Ammon's horn (tissue), 1 donor: ENCODE measurements around the gene MYEOV.
A peak's percentile ranks its signal among the peaks of the same experiment; 100 is the strongest.

ENCODE experiments used
- DNase-seq: peaks from one replicate; pipeline ENCODE4 v3.0.0-alpha.2; 2016; ENCODE audit warnings: low spot score

Gene MYEOV

DNA sequence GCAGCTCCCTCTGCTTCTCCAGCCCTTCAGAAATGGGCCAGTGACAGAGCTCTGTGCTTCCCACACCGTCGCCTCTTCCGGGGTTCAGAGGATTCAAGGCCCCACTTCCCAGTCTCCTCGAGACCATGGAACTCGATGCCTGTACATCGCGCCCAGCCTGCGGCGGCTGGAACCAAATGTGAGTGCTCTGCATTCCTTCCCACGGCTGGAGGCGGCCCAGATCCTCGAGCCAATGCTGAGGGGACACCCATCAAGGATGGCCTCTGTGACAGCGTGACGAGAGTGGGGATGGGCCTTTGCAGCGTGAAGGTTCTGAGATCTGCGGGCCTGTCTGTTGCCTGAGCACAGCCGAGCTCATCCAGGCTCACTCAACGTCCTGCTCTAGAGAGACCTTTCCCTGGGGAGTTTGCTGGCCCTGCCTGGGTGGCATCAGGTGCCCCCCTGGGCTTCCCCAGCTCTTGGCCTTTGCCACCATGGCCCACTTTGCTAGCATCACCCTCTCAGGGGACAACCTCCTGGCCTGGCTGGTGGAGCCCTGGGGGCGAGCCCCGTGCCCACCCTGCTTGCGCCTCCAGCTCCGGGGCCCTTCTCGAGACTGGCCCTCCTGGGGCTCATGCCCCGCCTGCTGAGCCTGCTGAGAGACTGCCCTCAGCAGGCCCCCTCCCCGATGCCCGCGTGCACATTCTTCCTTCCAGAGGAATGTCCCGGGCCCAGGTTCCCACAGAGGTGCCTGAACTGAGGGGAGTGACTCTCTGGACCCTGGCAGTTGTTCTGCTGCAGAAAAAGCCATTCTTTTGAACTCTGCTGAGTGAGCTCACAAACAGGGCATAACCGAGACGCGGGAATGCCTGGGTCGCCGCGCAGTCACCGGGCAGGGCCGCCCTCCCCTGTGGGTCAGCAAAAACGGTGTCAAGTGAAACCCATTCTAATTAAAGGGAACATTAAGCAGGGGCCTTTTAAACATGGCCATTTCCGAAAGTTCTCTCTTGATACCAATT is 7.3 kb upstream of the MYEOV start:
- no peak for DNase-seq

DNA sequence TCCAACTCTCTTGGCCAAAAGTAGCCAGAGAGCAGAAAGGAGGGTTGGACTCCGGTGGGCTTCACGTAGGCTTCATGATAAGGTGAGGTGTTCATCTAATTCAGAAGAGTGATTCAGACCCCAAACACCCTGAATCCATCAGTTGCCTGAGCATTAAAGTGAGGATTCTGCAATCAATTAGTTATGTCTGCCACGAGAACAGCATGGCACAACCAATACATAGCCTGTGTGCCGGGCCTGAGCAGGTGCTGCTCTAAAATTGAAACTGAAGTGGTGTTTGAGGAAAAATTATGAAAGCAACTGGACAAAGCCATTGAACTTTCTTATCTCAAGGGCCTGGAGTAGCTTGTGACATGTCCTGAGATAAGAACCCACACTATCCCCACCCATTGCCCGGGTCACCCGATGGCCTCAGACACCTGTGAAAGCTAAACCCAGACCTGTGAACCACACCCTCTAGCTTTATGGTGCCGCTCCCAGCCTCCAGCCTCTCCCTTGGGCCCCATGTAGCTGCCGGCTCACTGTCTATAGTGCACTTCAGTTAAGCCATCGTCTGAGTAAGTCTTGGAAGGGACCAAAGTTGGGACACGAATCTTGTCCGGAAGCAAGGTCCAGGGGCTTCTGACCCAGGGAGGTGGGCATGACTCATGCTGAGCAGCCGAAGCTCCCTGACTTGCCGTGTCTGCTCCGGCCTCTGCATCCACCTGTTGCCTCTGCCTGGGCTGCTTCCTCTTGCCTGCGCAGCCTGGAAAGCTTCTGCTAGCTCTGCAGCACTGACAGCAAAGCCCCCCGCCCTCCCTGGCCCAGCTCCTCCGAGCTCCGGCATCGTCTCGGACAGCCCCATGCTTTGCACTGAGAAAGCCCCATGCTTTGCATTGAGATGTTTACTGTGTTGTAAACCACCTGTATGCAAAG is 5.7 kb upstream of the MYEOV start:
- no peak for DNase-seq

DNA sequence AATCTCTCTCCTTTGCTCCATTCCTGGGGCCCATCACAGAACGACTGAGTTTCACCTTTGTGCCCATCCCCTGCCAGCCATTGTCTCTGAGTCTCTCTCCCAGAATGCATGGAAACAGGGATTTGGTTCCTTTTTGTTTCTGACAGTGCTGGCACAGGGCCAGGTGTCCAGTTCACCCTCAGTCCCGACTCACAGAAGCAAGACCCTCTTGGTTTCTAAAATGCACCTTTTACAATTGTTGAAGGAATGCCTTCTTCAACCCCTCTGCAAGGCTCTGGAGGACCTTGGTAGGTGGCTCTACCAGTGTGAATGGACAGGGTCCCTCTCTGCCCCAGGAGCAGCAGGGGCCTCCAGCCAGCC is 5.1 kb upstream of the MYEOV start:
- no peak for DNase-seq

DNA sequence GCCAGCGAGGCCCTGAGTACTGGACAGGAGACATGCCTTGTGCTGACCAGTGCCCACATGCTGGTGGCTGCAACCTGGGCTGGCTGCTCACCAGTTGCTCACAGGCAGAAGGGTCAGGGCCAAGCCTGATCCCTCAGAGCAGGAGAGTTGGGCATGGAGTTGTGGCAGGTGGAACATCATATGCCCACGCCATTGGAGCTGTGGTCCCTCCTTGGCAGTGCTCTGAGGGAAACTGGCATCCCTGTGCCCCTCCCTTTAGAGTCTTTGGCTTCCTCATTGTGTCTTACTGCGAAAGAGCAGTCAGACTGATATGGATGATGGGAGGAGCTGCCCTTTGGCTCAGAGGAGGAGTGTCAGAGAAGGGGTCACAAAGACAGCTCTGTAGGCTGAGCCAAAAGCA is 3.1 kb upstream of the MYEOV start:
- no peak for DNase-seq

DNA sequence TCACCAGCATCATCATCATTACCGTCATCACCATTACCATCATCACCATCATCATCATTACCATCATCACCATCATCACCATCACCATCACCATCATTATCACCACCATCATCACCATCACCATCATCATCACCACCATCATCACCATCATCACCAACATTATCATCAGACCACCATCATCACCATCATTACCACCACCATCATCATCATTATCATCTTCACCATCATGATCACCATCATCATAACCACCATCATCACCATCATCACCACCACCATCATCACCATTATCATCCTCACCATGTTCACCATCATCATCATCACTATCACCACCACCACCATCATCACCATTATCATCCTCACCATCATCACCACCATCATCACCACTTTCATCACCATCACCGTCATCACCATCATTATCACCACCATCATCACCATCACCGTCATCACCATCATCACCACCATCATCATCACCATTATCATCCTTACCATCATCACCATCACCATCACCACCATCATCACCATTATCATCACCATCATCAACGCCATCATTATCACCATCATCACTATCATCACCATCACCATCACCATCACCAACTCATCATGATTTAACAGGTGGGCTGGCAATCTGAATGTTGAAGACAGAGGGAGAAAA is 2.4 kb upstream of the MYEOV start:
- DNase-seq: no peak

DNA sequence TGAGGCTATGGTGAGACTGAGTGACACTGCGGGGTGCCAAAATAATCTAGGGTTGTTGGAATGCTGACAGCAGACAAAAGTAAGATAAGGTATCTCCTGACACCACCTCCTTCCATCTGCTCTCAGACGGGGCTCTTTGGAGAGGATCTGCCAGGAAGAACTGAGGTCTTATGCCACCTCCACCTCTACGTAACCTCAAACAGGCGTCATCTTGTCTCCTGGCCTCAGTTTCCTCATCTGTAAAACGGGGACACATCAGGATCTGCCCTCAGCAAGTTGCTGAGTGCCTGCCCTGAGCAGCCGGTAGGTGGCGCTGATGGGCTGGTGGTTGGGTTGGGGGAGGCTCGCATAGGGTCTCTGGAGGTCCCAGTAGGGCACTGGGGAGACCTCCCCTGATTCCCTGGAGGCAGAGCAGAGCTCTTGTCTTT is 1.7 kb upstream of the MYEOV start:
- no peak for DNase-seq

DNA sequence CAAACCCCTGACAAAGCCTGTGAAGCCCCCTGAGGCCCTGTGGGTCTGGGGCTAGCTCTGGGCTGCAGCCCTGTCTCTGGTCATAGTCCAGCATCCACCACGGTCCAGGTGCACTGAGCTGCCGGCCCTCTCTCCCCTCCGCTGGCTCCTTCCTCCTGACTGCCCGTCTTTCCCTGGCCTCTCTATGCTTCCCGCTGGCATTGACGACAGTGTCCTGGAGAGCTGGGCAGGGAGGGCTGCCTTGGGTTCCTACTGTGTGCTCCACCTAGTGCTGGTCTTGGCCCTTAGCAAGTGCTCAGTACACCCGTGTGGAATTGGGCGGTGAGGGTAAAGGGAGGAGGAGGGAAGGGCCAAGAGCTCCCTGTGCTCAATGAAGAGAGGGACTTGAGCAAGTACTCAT is 868 bp upstream of the MYEOV start:
- no peak for DNase-seq

DNA sequence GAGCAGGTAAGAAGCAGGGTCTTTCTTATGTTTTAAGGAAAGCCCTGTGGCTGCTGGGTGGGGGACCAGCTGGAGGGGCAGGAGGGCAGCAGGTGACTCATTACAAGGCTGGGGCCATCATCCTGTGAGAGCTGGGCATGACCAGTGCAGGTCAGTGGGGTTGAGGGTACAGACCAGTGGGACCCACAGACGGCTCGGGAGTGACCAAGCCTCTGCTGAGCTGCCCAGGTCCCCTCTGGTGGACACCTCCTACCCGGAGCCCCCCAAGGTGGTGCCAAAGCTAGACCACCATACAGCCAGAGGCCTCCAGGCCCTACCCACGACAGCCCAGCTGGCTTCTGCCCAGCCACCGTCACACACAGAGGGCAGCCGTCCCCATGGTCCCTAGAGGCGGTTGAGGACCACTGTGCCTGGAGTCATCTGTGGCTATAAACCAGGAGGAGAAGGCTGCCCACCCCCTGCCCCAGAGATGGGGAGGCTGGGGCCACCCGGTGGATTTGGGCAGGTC is 670 bp downstream of the MYEOV start:
- no peak for DNase-seq

DNA sequence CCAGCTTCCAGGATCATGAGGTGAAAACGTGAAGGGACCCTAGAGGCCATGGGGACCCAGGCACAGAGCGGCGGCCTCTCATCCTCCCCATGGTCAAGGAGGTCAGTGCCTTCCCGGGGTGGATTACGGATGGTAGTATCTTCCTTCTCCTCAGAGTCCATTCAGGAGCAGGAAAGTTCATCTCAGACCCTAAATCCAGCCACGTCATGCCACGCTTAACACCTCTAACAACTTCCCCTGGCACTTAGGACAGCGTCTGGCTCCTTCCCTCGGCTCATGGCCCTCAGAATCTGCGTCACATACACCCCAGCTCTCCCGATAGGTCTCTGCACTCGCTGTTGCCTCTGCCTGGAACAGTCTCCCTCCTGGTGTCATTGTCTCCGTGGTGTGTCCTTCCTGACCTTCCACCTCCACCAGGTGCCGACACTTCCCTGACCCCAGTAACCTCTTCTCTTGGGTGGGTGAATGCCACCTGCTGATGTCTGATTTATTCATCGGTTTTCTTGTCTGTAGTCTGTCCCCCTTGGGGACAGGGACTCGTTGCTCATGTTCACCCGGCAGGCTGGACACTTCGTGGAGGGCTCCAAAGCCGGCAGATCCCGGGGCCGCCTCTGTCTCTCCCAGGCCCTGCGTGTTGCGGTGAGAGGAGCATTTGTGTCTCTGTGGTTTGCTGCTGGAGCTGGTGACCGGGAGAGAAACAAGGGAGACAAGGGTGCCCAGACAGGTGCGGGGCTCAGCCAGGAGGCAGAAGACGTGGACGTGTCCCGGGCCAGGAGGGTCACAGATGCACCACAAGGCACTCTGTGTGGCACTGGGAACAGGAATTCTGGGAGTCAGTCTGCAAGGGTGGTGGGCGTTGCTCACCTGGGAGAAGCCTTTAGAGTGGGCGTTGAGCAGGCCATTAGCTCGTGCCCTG is 1.4 kb downstream of the MYEOV start:
- DNase-seq: no peak

DNA sequence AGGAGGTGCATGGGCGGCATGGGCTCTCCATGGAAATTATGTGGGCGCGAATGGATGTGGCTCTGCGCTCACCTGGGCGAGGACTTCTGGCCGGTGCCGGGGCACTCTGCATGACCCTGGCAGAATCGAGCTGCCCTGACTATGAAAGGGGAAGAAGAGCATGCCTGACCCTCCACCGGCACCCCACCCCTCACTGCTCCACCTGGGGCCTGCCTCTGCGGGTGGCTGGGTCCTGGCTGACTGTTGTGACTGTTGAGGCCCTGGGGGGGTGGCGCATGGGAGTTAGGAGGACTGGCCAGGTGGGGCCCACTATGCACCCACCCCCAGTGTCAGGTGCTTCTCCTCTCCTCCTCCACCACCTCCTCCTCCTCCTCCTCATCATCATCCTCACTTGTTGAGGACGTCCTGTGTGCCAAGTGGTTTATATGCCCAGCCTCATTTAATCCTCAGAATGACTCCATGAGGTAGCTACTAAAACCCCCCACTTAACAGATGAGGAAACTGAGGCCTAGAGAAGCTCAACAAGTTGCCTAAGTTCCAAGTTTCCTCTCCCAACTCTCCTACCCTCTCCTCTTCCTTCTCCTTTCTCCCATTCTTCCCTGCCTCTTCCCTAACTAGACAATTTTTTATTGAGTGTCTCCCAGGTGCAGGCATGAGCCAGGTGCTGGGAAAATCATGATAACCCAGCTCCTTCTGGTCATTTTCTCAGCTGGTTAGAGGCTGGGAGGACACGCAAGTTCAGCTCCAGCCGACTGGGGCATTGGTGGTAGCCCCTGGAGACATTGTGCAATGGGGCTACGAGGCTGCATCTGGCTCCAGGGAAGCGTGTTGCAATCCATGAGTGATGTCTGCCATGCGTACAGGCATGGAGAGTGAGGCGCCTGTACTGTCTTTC is 2.3 kb downstream of the MYEOV start:
- peak; percentile 41 for DNase-seq

DNA sequence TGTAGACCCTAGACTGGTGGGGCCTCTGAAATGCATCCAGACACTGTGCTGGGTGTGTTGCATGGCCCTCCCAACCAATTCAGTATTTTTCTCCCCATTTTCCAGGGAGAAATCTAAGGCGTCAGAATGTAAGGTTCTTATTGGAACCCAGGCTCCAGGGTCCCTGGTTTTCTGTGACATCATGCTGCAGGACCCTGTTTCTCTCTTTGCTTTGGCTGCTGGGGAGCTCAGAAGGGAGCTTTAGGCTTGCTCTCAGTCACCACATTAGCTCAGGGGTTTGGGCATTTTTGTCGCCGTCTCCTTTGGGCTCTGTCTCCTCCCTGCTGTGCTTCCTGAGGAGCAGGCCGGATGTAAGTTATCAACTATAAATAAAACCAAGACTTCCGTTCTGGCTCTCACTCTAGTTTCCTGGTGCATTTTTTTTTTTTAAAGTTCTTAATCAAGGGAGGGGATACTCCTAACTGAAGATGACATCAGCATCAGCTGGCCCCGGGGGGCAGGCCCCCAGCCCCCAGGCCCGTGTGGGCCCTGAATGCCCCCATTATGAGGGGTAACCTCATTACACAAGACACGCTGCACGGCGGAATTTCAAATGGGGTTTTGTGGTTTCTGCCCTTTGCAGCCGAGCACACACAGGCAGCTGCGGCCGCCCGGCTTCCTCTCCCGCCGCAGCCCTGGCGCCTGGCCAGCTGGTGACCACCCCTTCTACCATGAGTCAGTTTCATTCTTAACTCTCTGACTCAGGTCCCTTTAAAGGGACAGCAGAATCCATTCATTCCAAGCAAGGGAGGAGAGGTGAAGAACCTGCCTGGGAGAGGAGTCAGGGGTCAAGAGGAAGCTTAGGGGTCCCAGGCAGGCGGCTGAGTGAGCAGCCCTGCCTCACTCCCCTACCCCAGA is 3.2 kb downstream of the MYEOV start:
- peak; percentile 73 for DNase-seq

DNA sequence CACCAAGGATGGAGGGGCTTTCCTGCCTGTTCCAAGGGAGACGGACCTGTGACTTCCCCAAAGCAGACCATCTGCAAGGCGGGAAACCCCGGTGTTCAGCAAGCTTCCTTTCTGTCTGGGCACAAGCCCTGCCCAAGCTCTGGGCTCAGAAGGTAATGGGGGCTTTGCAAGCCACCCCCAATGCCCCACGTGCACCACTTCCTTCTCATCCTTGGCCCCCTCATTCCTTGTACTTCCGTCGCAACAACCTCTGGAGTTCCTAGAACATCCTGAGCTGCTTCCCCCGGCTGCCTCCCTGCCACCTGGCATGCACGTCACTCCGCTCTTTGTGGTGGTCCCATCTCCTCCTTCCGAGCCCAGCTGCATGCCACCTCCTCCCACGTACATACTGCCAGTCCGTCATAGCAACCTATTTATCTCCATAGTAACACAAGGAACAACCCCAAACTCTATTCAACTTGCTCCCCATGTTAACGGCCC is 3.9 kb downstream of the MYEOV start:
- DNase-seq: peak; percentile 58

DNA sequence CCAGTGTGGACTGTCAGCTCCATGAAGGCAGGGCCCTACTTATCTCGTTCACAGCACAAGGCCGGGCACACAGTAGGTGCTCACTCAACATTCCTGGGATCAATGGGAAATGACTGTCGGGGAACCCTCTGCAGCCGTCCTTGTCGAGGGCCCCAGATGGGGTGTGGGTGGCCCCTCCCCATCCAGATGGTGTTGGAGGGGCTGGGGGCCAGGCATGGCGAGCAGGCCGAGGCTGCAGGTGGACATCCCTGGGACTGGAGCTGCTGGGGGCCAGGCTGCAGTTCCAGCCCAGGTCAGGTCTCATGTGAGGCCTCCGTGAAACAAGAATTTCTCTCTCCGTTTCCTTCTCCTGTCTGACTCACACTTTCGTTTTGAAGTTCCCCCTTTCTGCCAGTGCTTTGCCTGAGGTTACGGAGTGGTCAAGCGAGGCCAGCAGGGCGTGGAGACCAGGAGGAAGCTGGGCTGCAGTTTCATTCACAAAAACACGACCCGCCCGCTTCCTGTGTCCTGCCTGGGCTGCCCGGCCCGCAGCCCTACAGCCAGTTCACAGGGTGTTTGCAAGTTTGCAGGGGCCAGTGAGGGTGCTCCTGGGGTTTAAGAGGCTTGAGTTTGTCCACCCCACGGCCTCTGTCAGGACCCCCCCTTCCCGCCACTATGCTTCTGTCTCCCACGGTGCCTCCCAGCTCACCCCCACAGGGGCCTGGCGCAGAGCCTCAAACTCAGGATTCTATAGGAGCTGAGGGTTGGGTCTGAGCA is 4.5 kb downstream of the MYEOV start:
- peak; percentile 80 for DNase-seq

DNA sequence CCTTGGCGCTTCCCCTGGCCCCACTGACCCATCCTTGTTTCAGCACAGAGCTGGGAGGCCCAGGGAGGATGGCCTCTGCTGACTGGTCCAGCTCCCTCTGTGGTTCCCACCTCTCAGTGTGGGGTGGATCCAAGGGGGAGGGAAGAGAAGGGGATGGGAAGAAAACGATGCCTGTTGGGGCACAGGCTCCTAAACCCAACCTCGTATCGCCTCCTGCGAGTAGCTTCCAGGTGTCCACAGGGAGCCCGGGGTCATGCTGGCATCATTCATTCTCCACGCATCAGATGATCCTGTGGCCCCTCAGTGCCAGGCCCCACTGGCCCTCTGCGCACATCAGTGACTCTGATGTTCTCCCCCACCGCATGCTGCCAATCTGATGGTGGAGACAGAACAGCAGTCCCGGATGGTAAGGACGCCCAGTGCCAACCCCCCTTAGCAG is 5.1 kb downstream of the MYEOV start:
- no peak for DNase-seq

DNA sequence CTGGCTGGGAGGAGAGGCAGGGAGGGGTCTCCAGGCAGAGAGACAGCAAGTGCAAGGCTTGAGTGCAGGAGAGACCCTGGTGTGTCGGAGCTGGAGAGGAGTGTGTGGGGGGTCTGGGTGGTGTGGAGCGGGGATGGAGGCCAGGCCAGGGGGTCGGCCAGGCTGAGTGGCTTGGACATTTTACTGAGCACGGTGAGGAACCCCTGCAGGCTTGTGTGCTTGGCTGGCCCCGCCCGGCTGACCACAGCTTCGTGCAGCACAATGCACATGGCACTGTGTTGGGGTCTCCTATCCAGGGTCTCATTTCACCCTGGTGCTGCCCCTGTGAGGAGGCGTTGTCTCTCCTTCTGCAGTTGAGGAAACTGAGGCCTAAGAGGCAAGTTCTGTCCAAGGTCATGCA is 5.6 kb downstream of the MYEOV start:
- no peak for DNase-seq

DNA sequence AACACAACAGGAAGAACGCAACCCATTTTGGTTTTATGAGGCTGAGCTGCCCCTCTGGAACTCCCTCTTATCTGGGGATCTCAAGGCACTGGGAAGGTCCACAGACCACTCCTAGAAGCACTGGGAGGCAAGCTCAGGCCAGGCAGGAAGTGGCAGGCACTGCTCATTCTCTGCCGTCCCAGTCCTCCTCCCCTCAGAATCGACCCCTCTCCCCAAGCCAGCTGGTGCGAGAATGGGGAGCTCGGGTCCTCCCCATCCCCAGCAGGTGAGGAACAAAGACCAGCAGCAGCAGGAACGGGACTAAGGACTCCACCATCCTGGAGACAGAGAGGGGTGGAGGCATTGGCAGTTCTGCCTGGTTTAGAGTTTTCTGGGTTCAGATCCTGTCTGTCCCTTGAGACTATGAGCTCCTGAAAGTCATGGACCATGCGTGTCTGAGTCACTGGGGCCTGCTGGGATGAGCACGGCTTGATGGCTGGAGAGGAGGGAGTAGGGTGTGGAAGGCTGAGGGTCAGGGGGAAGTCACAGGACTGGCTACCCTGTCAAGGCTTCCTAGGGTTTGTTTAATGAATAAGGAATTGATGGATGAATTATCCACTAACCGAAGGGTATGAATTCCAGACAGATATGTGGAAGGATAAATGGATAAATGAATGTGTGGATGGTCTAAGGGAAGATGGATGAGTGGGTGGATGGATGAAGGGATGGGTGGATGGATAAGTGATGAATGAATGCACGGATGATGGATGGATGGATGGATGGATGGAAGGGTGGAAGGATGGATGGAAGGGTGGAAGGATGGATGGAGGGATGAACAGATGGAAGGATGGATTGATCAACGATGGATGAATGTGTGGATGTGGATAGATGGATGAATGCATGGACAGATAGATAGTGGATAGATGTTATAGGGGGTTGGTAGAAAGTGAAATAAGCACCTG is 6.4 kb downstream of the MYEOV start:
- no peak for DNase-seq

DNA sequence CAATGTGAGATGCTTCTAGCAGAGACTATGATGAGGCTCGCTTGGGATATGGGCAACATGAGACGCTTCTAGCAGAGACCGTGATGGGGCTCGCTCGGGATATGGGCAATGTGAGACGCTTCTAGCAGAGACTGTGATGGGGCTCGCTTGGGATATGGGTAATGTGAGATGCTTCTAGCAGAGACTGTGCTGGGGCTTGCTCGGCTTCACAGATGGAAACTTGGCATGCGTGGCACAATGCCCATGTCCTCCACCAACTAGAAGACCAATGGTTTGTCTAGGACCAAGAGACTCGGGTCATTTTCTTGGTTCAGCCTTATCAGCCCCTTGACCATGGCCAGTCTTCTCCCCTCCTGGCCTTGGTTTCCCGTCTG is 7.1 kb downstream of the MYEOV start:
- DNase-seq: no peak
